MM.1S (cell line): ENCODE results near the gene CYTIP.

ENCODE experiments used
- DNase-seq: peaks from one replicate; pipeline ENCODE4 v3.0.0-alpha.2; 2015
- H2AFZ ChIP-seq: fragments of 300-600 bp; sonication (generic); 2 replicates; pipeline ENCODE4 v1.6.0; 2016; ENCODE audit warnings: antibody characterized with exemption, low read length
- H3F3A ChIP-seq: fragments of 300-600 bp; sonication (generic); 2 replicates; pipeline ENCODE4 v1.6.1; 2016; ENCODE audit warnings: mild to moderate bottlenecking, antibody characterized with exemption, low read length, moderate library complexity, mixed read lengths; ENCODE audit not compliant: insufficient read depth
- H3K27ac ChIP-seq: fragments of 300-600 bp; sonication (generic); 2 replicates; pipeline ENCODE4 v1.5.1; 2016; ENCODE audit warnings: mild to moderate bottlenecking, low read length
- H3K27me3 ChIP-seq: fragments of 300-600 bp; sonication (generic); replicated peaks from 2 replicates; pipeline ENCODE4 v1.6.0; 2016; ENCODE audit warnings: low read length; ENCODE audit not compliant: insufficient read depth
- H3K36me3 ChIP-seq: fragments of 300-600 bp; sonication (generic); replicated peaks from 2 replicates; pipeline ENCODE4 v1.6.1; 2016; ENCODE audit warnings: mild to moderate bottlenecking, low read length, mixed read lengths; ENCODE audit not compliant: insufficient read depth
- H3K4me1 ChIP-seq: fragments of 300-600 bp; sonication (generic); 2 replicates; pipeline ENCODE4 v1.6.1; 2016; ENCODE audit warnings: low read length, mixed read lengths
- H3K4me2 ChIP-seq: fragments of 300-600 bp; sonication (generic); 2 replicates; pipeline ENCODE4 v1.6.0; 2016; ENCODE audit warnings: low read depth, low read length
- H3K4me3 ChIP-seq: fragments of 300-600 bp; sonication (generic); 2 replicates; pipeline ENCODE4 v1.5.1; 2016; ENCODE audit warnings: low read length, mixed read lengths
- H3K79me2 ChIP-seq: fragments of 300-600 bp; sonication (generic); 2 replicates; pipeline ENCODE4 v1.6.1; 2016; ENCODE audit warnings: mixed run types, low read length, mixed read lengths
- H3K9ac ChIP-seq: fragments of 300-600 bp; sonication (generic); 2 replicates; pipeline ENCODE4 v1.6.1; 2016; ENCODE audit warnings: low read length, mixed read lengths
- H3K9me2 ChIP-seq: fragments of 300-600 bp; sonication (generic); replicated peaks from 2 replicates; pipeline ENCODE4 v1.6.1; 2016; ENCODE audit warnings: mild to moderate bottlenecking, low read length, mixed read lengths; ENCODE audit not compliant: insufficient read depth
- H3K9me3 ChIP-seq: fragments of 300-600 bp; sonication (generic); replicated peaks from 2 replicates; pipeline ENCODE4 v1.6.1; 2016; ENCODE audit warnings: mild to moderate bottlenecking, low read length, mixed read lengths; ENCODE audit not compliant: insufficient read depth
- H4K20me1 ChIP-seq: fragments of 300-600 bp; sonication (generic); 2 replicates; pipeline ENCODE4 v1.6.1; 2016; ENCODE audit warnings: mild to moderate bottlenecking, low read length, moderate library complexity, mixed read lengths; ENCODE audit not compliant: insufficient read depth
- CTCF ChIP-seq: fragments of 300-600 bp; sonication (generic); IDR thresholded peaks from 2 replicates; pipeline ENCODE4 v1.5.1; 2016; ENCODE audit warnings: antibody characterized with exemption, low read length, mixed read lengths
- EZH2 ChIP-seq: fragments of 300-600 bp; sonication (generic); optimal IDR thresholded peaks from 2 replicates; pipeline ENCODE3; 2017; ENCODE audit warnings: low read depth, mild to moderate bottlenecking, antibody characterized with exemption, low read length, mixed read lengths
- EZH2phosphoT487 ChIP-seq: fragments of 300-600 bp; sonication (generic); IDR thresholded peaks from 2 replicates; pipeline ENCODE4 v1.6.1; 2018; ENCODE audit warnings: antibody characterized with exemption, low read length

The CYTIP gene

DNA sequence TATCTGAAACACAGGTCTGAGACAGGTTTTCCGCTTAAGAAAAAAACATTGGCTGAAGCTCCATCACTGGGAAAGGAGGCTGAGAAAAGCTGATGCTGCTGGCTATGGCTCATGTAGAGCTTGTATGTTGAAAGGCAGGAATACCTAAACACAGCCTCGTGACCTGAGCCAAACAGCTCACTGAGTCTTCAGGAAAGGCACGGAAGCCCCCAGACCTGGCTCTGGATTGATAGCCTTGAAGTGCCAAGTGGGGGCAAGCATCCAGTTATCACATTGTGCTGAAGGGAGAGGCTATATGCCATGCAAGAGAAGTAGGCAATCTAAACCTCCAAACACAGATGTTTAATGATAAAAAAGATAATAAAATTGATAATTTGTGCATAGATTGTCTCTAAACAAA, 21.9 kb downstream of the CYTIP start:
- H3K9ac ChIP-seq, result no peak overlapping the region
- H2AFZ ChIP-seq, result no peak overlapping the region
- H3K27me3 ChIP-seq, result no peaks in the 10 kb centered on the region
- H4K20me1 ChIP-seq, result no peaks in the 10 kb centered on the region
- H3K9me2 ChIP-seq, result no peaks in the 10 kb centered on the region
- H3K79me2 ChIP-seq, result peaks cover 87% of the 10 kb centered on the region
- no peak for TF ChIP-seq EZH2phosphoT487
- TF ChIP-seq EZH2, result no peak
- TF ChIP-seq CTCF, result no peak
- H3F3A ChIP-seq, result peaks cover 11% of the 10 kb centered on the region
- H3K27ac ChIP-seq, result no peak overlapping the region
- no peak overlapping the region for H3K4me3 ChIP-seq
- H3K4me2 ChIP-seq, result no peak overlapping the region
- peaks cover 4% of the 10 kb centered on the region; the same call in 1 of the 2 replicates for H3K4me1 ChIP-seq
- H3K9me3 ChIP-seq, result no peaks in the 10 kb centered on the region
- peaks cover 25% of the 10 kb centered on the region for H3K36me3 ChIP-seq
- DNase-seq, result no peak

- H3K27me3 ChIP-seq, result no peaks in the 10 kb centered on the region
- H3K4me1 ChIP-seq, result peaks cover 4% of the 10 kb centered on the region; the same call in 1 of the 2 replicates
- no peaks in the 10 kb centered on the region for H4K20me1 ChIP-seq
- no peak for DNase-seq
- no peaks in the 10 kb centered on the region for H3K9me2 ChIP-seq
- H3K9me3 ChIP-seq, result no peaks in the 10 kb centered on the region
- no peak overlapping the region for H2AFZ ChIP-seq
- H3K27ac ChIP-seq, result no peak overlapping the region
- H3K79me2 ChIP-seq, result peaks cover 87% of the 10 kb centered on the region
- TF ChIP-seq EZH2phosphoT487 (no peak), EZH2 (no peak), CTCF (no peak)
- H3K4me3 ChIP-seq, result no peak overlapping the region
- no peak overlapping the region for H3K4me2 ChIP-seq
- no peak overlapping the region for H3K9ac ChIP-seq
- H3F3A ChIP-seq, result peaks cover 9% of the 10 kb centered on the region
- peaks cover 23% of the 10 kb centered on the region for H3K36me3 ChIP-seq
Measured at GRCh38 chr2:157421331-157421944, 22.5 kb downstream of the CYTIP start.

DNA sequence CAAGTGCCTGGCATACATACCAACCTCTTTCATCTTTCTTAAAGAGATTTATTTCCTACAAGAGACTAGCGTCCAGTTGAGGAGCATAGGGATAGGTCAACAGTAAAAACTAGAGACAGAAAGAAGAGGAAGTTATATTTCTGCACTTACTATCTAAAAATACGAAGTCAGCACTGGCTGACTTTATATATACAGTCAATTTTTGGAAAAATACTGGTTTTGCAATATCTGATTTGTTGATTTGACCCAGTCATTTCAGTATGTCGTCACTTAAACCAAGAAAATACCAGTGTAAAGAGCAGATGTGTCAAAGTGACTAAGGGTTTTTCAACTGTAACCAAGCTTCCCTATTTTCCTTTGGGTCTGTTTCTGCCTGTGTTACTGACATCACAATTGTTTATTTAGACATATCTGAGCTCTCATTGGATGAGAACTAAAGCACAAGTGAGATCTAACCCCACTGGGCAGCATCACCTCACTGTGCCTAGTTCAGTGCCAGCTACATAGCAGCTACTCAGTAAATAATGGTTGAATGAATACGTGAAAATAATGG, 23.0 kb downstream of the CYTIP start:
- Histone ChIP-seq H3K4me2 (no peak overlapping the region), H3K4me1 (peaks cover 4% of the 10 kb centered on the region; the same call in 1 of the 2 replicates), H2AFZ (no peak overlapping the region), H3F3A (peaks cover 7% of the 10 kb centered on the region), H3K27me3 (no peaks in the 10 kb centered on the region), H3K27ac (no peak overlapping the region), H3K9ac (no peak overlapping the region), H3K79me2 (peaks cover 88% of the 10 kb centered on the region), H4K20me1 (no peaks in the 10 kb centered on the region), H3K9me2 (no peaks in the 10 kb centered on the region), H3K36me3 (peaks cover 23% of the 10 kb centered on the region), H3K4me3 (no peak overlapping the region), H3K9me3 (no peaks in the 10 kb centered on the region)
- TF ChIP-seq EZH2 (no peak), EZH2phosphoT487 (no peak), CTCF (no peak)
- no peak for DNase-seq
